CD14-positive monocyte (primary cell): Measurements from ENCODE around the gene FBXO11. TPM values are rescaled to one million over a fixed set of nuclear protein-coding genes. Genes with fewer than 3 reads are reported as not detected.

ENCODE experiments used
- DNase-seq, 3 donors: peaks; one replicate each; pipeline ENCODE4 v3.0.0-alpha.2; 2011 to 2022
- H2AFZ ChIP-seq: 2 replicates; pipeline ENCODE4 v1.6.0; 2012; ENCODE audit warnings: mild to moderate bottlenecking, low read depth, low read length, inconsistent platforms; ENCODE audit not compliant: insufficient read depth, poor library complexity, severe bottlenecking
- H3K27ac ChIP-seq, 2 donors: 1 replicate in 1 of 2; 2 replicates in 1 of 2; pipeline ENCODE4 v1.5.1; 2012 to 2013; ENCODE audit warnings: low read length in 2 of 2, control low read depth in 1 of 2, inconsistent platforms in 1 of 2, low read depth in 1 of 2, mild to moderate bottlenecking in 1 of 2
- H3K27me3 ChIP-seq, 2 donors: one replicate each; pipeline versions ENCODE4 v1.6.0 to v1.6.1; 2011 to 2013; ENCODE audit warnings: low read length in 2 of 2; ENCODE audit not compliant: control insufficient read depth in 2 of 2, insufficient read depth in 2 of 2
- H3K36me3 ChIP-seq, 2 donors: replicated peaks in 1 of 2; 1 replicate in 1 of 2; 2 replicates in 1 of 2; pipeline versions ENCODE4 v1.5.1 to v1.6.1; 2012 to 2013; ENCODE audit warnings: low read length in 2 of 2, control low read depth in 1 of 2, inconsistent platforms in 1 of 2, mild to moderate bottlenecking in 1 of 2; ENCODE audit not compliant: insufficient read depth in 2 of 2, control insufficient read depth in 1 of 2
- H3K4me1 ChIP-seq, 2 donors: 1 replicate in 1 of 2; 2 replicates in 1 of 2; pipeline versions ENCODE4 v1.5.1 to v1.6.1; 2012 to 2013; ENCODE audit warnings: low read length in 2 of 2, control low read depth in 1 of 2, inconsistent platforms in 1 of 2, mild to moderate bottlenecking in 1 of 2, moderate library complexity in 1 of 2; ENCODE audit not compliant: insufficient read depth in 2 of 2, control insufficient read depth in 1 of 2
- H3K4me2 ChIP-seq: replicated peaks from 2 replicates; pipeline ENCODE3; 2012; ENCODE audit warnings: low read length, moderate library complexity, mild to moderate bottlenecking; ENCODE audit not compliant: poor library complexity, severe bottlenecking; ENCODE audit errors: extremely low read depth
- H3K4me3 ChIP-seq, 3 experiments: fragments of 200-600 bp in 1 of 3; sonication (generic) in 1 of 3; replicated peaks in 1 of 3; 1 replicate in 2 of 3; 2 replicates in 1 of 3; pipeline ENCODE4 v1.5.1; 2011 to 2013; ENCODE audit warnings: low read length in 3 of 3, mild to moderate bottlenecking in 3 of 3, control low read depth in 2 of 3, low read depth in 2 of 3, inconsistent platforms in 1 of 3, moderate library complexity in 1 of 3
- H3K79me2 ChIP-seq: 2 replicates; pipeline ENCODE4 v1.6.0; 2012; ENCODE audit warnings: mild to moderate bottlenecking, control low read depth, inconsistent platforms, low read length, moderate library complexity; ENCODE audit not compliant: insufficient read depth
- H3K9ac ChIP-seq: 2 replicates; pipeline ENCODE4 v1.6.0; 2017; ENCODE audit warnings: low read length, mild to moderate bottlenecking; ENCODE audit not compliant: insufficient read depth, poor library complexity, severe bottlenecking
- H3K9me3 ChIP-seq, 2 donors: replicated peaks in 1 of 2; 1 replicate in 1 of 2; 2 replicates in 1 of 2; pipeline versions ENCODE4 v1.5.1 to v1.6.1; 2012 to 2013; ENCODE audit warnings: low read length in 2 of 2, control low read depth in 1 of 2; ENCODE audit not compliant: control insufficient read depth in 1 of 2, insufficient read depth in 1 of 2
- H4K20me1 ChIP-seq: 2 replicates; pipeline ENCODE4 v1.6.0; 2012; ENCODE audit warnings: mild to moderate bottlenecking, low read length, control low read depth, moderate library complexity; ENCODE audit not compliant: insufficient read depth
- H3K27ac Mint-ChIP-seq, 7 donors: one replicate each; pipeline ENCODE4 v1.8.0; 2020; ENCODE audit warnings: mild to moderate bottlenecking in 7 of 7, mixed read lengths in 7 of 7, moderate library complexity in 6 of 7, inconsistent platforms in 2 of 7
- H3K27me3 Mint-ChIP-seq, 3 donors: one replicate each; pipeline ENCODE4 v1.8.0; 2021 to 2022; ENCODE audit warnings: low read depth in 3 of 3, mild to moderate bottlenecking in 3 of 3, mixed read lengths in 3 of 3, moderate library complexity in 3 of 3, inconsistent platforms in 1 of 3
- H3K36me3 Mint-ChIP-seq, 2 donors: one replicate each; pipeline ENCODE4 v1.8.0; 2020; ENCODE audit warnings: mixed read lengths in 2 of 2, inconsistent platforms in 1 of 2, mild to moderate bottlenecking in 1 of 2
- H3K4me1 Mint-ChIP-seq: one replicate; pipeline ENCODE4 v1.8.0; 2020; ENCODE audit warnings: mild to moderate bottlenecking, mixed read lengths
- H3K4me3 Mint-ChIP-seq, 2 donors: one replicate each; pipeline ENCODE4 v1.8.0; 2020; ENCODE audit warnings: mild to moderate bottlenecking in 2 of 2, mixed read lengths in 2 of 2, moderate library complexity in 1 of 2
- H3K9me3 Mint-ChIP-seq, 7 donors: one replicate each; pipeline ENCODE4 v1.8.0; 2020 to 2022; ENCODE audit warnings: mixed read lengths in 7 of 7, mild to moderate bottlenecking in 6 of 7, moderate library complexity in 6 of 7, inconsistent platforms in 2 of 7
- CTCF ChIP-seq: fragments of 200-600 bp; IDR thresholded peaks from one replicate; pipeline ENCODE4 v1.8.0; 2022; ENCODE audit warnings: antibody characterized with exemption, mild to moderate bottlenecking
- WGBS: methylation state at CpG from one replicate; pipeline ENCODE4 v1.1.5; 2013; ENCODE audit warnings: missing lambda C conversion rate; ENCODE audit not compliant: insufficient coverage; 5-methylcytosine and 5-hydroxymethylcytosine counted together
- intact Hi-C, 2 donors: fragments of 100-400 bp; cut with micrococcal nuclease; formaldehyde crosslinking; loops; one replicate each; pipeline versions ENCODE4 v1.15.0 to v1.15.1; 2023
- polyA plus RNA-seq, 3 donors: library from polyadenylated mRNA; depleted of rRNA in 1 of 3; unstranded in 2 of 3; stranded (reverse) in 1 of 3; fragments of 300-500 nt in 2 of 3; fragments of >200 nt in 1 of 3; fragmentation: Illumina TruSeq in 2 of 3; gene quantifications; 1 replicate in 2 of 3; 2 replicates in 1 of 3; pipeline ENCODE4 v1.2.3, GENCODE V29; 2012 to 2021

FBXO11 gene
- polyA plus RNA-seq, 3 donors, result 2.2 to 51.3 (median 4.6) TPM

- Mint-ChIP-seq H3K4me1 (peaks cover 16% of the 10 kb centered on the region), H3K9me3 (peaks cover 7 to 32% (median 22%) of the 10 kb centered on the region in 7 donors), H3K27ac (no peak overlapping the region), H3K4me3 (no peak overlapping the region), H3K36me3 (no peaks in the 10 kb centered on the region), H3K27me3 (peaks cover 0 to 7% (median 0%) of the 10 kb centered on the region in 3 donors)
- Histone ChIP-seq H4K20me1 (no peaks in the 10 kb centered on the region), H3K4me2 (no peak overlapping the region), H3K27ac (no peak overlapping the region), H3K36me3 (no peaks in the 10 kb centered on the region), H2AFZ (no peak overlapping the region), H3K4me3 (no peak overlapping the region), H3K27me3 (no peaks in the 10 kb centered on the region), H3K9ac (no peak overlapping the region), H3K4me1 (peaks cover 14 to 16% of the 10 kb centered on the region in 2 donors), H3K9me3 (peaks cover 16 to 18% of the 10 kb centered on the region in 2 donors), H3K79me2 (no peaks in the 10 kb centered on the region)
- DNase-seq, result no peak
- WGBS, result no CpG with 5 or more reads among the region's 4 CpGs
- intact Hi-C loops, result no loop called here
- TF ChIP-seq CTCF, result no peak
Measured at GRCh38 chr2:47747878-47748277, 158.4 kb downstream of the FBXO11 start.

GRCh38 chr2:47744074-47744473, 162.2 kb downstream of the FBXO11 start:
- H3K36me3 ChIP-seq, result no peaks in the 10 kb centered on the region
- no peak overlapping the region for H2AFZ ChIP-seq
- no peaks in the 10 kb centered on the region for H3K4me1 ChIP-seq
- no peaks in the 10 kb centered on the region for H3K79me2 ChIP-seq
- no peak overlapping the region for H3K27ac ChIP-seq
- no peaks in the 10 kb centered on the region for H3K27me3 ChIP-seq
- 100% methylated on average over 1 of the region's 2 CpGs for WGBS
- no peaks in the 10 kb centered on the region for H3K36me3 Mint-ChIP-seq
- H3K9me3 Mint-ChIP-seq, result peaks cover 7 to 32% (median 20%) of the 10 kb centered on the region in 7 donors
- no peak overlapping the region for H3K27ac Mint-ChIP-seq
- H3K4me2 ChIP-seq, result no peak overlapping the region
- H4K20me1 ChIP-seq, result no peaks in the 10 kb centered on the region
- no peak overlapping the region for H3K9ac ChIP-seq
- H3K4me1 Mint-ChIP-seq, result peaks cover 1% of the 10 kb centered on the region
- H3K4me3 Mint-ChIP-seq, result no peak overlapping the region
- peaks cover 0 to 4% (median 1%) of the 10 kb centered on the region in 3 donors for H3K27me3 Mint-ChIP-seq
- intact Hi-C loops, result no loop called here
- no peak for DNase-seq
- H3K9me3 ChIP-seq, result peaks cover 16 to 18% of the 10 kb centered on the region in 2 donors
- H3K4me3 ChIP-seq, result no peak overlapping the region
- TF ChIP-seq CTCF, result no peak
